GM21423 (cell line): ENCODE measurements around the gene COL26A1.
"Not testable (repeated sequence)": the region's sequence is repeated elsewhere in the genome, so short reads cannot be mapped to it uniquely, and the experiment has no call there.

ENCODE experiments used
- ATAC-seq: cut with Tn5 transposase; IDR thresholded peaks from one replicate; pipeline ENCODE4 v1.9.1; 2021; ENCODE audit warnings: mild to moderate bottlenecking, moderate library complexity; ENCODE audit not compliant: unreplicated experiment

The COL26A1 gene

GRCh38 chr7:101362334-101363195 is at the start of gene COL26A1:
COL26A1 (plus strand) TSS chr7:101362875; CDS start chr7:101363033, 158 bp downstream.
- ATAC-seq: no peak

DNA sequence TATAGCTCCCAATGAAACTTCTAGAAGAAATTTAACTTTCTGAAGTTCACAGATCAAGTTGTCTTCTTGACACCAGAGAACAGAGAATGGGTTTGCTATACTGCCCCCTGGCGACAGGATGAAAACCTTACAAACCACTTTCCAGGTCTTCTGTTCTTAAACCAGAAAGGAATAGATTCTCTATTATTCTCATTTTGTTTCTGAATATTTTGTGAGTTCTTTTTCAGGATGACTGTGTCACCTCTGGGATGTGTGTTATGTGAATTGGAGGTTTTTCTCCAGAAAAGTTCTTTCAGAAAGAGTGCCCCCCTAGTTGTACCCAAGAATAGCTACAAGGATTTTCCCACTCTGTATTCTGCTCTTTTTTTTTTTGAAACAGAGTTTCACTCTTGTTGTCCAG is 47.3 kb upstream of the COL26A1 start:
- no peak for ATAC-seq

GRCh38 chr7:101319401-101319800 is 43.3 kb upstream of the COL26A1 start:
- ATAC-seq: no peak

GRCh38 chr7:101321491-101322401 is 40.9 kb upstream of the COL26A1 start, which contains the start of gene IFT22:
IFT22 (minus strand) TSS chr7:101321812; CDS start chr7:101321709, 103 bp downstream.
- ATAC-seq: peak; percentile 97

GRCh38 chr7:101328159-101328558 is 34.5 kb upstream of the COL26A1 start:
- no peak for ATAC-seq

DNA sequence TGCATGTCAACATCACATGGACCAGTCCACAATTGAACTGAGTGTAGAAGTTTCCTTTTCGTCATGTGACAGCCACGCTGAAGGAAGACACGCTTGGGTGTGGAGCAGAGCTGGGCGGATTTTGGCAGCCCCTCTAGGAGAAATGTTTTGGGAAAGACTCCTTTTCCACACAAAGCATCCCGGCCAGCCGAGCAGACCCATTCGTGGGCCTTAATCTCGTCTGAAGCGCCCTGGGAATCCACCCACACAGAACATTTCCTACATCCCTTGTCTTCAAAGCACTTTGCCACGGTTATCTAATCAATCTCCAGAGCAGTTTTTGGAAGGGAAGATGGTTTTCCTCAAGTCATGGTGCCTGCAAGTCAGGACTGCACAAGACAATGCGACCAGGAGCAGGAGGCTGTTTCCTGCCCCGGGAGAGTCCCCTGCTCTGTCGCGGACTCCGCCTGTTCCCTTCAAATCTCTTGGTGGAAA is 32.6 kb upstream of the COL26A1 start:
- no peak for ATAC-seq

DNA sequence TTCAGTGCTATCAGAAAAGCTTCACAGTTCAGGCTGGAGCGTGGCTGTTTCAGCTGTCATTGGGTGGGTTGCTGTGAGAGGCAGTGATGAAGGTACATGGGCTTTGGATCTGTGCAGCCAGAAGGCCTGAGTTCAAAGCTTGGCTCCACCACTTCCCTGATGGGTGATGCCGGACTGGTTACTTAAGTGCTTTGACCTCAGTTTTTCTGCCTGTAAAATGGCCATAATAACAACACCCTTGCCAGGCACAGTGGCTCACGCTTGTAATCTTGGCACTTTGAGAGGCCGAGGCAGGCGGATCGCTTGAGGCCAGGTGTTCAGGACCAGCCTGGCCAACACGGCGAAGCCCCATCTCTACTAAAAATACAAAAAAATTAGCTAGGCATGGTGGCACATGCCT is 30.6 kb upstream of the COL26A1 start:
- ATAC-seq: no peak

DNA sequence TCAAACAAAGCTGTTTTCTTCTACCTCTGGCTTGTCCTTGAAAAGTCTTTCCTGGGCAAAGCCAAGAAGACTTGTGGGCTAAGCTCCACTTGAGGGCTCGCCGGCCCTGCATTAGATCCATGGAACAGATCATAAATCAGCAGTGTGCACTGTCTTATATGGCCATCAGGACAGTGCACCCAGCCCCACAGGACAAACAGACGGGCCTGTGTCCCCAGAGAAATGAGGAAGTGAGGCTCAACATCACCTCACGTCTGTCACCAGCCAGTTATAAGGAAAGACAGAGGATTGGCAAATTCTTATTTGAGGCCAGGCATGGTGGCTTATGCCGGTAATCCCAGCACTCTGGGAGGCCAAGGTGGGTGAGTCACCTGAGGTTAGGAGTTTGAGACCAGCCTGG is 28.8 kb upstream of the COL26A1 start:
- ATAC-seq: no peak

- no peak for ATAC-seq
Measured at GRCh38 chr7:101340379-101340778, 22.3 kb upstream of the COL26A1 start.

- ATAC-seq: no peak
Measured at GRCh38 chr7:101342892-101343291, 19.8 kb upstream of the COL26A1 start.

- no peak for ATAC-seq
Measured at GRCh38 chr7:101347477-101347876, 15.2 kb upstream of the COL26A1 start.

DNA sequence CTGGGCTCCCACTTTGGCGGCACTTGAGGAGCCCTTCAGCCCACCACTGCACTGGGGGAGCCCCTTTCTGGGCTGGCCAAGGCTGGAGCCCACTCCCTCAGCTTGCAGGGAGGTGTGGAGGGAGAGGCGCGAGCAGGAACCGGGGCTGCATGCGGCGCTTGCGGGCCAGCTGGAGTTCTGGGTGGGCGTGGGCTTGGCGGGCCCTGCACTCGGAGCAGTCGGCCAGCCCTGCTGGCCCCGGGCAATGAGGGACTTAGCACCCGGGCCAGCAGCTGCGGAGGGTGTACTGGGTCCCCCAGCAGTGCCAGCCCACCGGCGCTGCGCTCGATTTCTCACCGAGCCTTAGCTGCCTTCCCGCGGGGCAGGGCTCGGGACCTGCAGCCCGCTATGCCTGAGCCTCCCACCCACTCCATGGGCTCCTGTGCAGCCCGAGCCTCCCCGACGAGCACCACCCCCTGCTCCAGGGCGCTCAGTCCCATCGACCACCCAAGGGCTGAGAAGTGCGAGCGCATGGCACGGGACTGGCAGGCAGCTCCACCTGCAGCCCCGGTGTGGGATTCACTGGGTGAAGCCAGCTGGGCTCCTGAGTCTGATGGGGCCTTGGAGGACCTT is 14.1 kb upstream of the COL26A1 start:
- not testable (repeated sequence) for ATAC-seq

GRCh38 chr7:101349300-101349699 is 13.4 kb upstream of the COL26A1 start:
- ATAC-seq: not testable (repeated sequence)

DNA sequence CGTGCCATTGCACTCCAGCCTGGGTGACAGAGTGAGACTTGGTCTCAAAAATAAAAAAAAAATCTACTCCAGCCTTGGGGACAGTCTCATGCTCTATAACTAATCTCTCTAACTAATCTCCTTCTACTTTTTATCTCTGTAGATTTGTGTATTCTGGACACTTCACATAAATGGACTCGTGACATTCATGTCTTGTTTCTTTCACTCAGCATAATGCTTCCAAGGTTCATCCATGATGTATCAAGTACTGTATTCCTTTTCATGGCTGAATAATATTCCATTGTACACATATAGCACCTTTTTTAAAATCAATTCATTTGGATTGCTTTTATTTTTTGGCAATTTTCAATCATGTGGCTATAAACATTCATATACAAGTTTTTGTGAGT is 9.8 kb upstream of the COL26A1 start:
- ATAC-seq: no peak

DNA sequence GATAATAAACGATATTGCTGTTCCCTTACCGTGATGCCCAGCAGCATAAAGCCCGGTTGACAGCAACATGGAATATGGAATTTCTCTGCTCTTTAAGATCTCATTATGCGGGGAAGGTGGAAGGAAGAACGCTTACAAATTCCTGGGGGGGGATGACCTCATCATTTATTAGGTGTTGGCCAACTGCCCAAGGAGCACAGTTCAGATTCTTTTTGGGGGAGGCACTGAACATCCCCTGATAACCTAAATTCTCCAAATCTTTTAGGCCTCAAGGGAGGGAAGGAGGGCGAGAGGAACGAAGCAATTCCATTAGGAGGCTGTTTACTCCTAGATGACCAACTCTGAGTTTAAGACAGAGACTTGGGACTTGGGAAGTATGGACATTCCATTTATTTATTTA is 5.2 kb upstream of the COL26A1 start:
- no peak for ATAC-seq

GRCh38 chr7:101363196-101363733 is 590 bp downstream of the COL26A1 start:
- no peak for ATAC-seq

DNA sequence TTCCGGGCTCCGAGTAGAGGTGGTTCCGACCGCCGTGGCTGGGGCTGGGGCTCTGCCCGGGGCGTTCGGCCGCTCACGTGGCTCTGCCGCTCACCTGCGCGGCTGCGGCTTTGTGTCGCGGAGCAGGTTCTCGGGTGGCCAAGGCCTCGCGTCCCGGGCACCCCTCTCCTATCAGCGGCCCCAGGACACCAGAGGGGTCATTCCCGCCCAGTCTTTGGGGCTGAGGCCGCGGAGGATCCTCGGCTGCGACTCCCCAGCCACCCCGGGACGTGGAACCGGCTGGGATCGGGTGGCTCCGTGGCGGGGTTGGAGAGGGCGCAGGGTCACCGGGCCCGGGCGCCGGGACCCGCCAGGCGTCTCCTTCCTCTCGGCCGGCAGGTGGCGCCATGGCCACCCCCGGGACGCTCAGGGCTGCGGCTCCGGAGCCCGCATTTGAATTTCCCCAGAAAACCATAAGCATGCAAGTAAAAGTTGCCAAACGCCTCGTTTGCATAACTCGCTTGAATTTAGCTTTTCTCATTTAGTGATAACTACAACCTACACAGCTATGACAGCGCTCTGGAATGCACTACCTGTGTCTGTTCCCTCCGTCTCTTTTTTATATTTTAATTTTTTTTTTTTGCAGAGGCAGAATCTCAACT is 1.2 kb downstream of the COL26A1 start:
- no peak for ATAC-seq

GRCh38 chr7:101365956-101366355 is 3.3 kb downstream of the COL26A1 start:
- no peak for ATAC-seq

GRCh38 chr7:101367676-101368075 is 5.0 kb downstream of the COL26A1 start:
- no peak for ATAC-seq

DNA sequence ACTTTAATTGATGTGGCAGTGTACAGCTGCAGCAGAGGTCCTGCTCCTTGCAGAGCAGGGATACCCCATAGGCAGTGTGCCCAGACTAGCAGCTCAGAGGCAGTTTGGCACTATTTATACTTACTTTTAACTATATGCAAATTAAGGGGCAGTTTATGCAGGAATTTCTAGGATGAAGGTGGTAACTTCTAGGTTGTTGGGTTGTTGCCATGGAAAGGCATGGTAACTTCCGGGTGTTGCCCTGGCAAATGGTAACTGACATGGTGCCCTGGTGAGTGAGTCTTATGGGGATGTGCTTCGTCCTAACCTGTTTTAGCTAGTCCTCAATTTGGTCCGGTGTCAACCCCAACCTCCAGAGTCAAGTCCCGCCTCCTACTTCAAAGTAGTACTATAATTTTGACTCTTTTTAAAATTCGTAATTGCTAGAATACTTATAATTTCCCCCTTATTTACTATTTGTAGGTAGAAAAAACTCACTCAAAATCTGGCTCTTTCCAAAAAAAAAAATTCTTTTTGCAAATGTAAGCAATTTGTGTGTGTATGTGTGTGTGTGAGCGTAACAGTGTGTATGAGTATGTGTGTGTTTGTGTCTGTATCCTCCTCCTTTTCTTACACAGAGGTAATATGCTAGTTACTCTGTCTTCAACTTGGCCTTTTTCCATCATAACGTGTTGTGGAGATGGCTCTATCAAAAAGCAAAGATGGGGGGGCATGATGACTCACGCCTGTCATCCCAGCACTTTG is 5.9 kb downstream of the COL26A1 start:
- ATAC-seq: no peak
